NK-92 (cell line): ENCODE data around the gene CLDN20.
"Not testable (repeated sequence)": the region's sequence is repeated elsewhere in the genome, so short reads cannot be mapped to it uniquely, and the experiment has no call there.

Source experiments
- DNase-seq: peaks from one replicate; lab custom pipeline; 2025; ENCODE audit not compliant: unreplicated experiment; lab: John Stamatoyannopoulos, UW

Gene CLDN20, protein sequence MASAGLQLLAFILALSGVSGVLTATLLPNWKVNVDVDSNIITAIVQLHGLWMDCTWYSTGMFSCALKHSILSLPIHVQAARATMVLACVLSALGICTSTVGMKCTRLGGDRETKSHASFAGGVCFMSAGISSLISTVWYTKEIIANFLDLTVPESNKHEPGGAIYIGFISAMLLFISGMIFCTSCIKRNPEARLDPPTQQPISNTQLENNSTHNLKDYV

DNA sequence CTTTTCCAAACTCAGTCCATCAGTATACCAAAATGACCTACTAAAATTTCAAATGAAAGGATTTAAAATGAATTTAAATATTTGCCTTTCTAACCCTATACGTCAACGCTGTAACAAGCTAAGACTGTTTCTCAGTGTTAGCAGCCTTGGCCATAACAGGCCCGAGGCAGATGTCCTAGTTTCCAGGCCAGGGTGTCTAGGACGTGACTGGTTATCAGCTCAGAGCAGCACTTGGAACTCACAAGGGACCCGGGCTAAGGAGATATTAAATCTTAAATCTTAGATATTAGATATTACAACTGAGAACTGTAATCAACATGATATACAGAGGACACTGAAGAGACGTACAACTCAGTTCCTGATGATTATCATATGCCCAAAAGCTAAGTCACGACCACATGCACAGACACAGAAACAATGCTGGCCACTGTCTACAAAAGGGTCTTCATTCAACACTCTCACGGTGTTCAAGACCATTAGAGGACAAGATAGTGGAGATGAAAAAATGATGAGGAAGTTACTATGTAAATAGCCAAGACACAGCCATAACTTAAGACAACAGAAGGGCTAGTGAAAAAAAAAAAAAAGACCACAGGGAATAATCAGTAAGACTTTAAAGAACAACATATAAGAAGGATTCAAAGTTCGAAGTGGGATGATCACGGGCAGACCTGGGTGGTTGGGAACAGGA lies at the start of gene CLDN20:
TSS of gene CLDN20 (plus strand) at position 641 of the 691 bp plus-strand sequence. CDS start 11,707 bp downstream, outside the sequence.
- no peak for DNase-seq

DNA sequence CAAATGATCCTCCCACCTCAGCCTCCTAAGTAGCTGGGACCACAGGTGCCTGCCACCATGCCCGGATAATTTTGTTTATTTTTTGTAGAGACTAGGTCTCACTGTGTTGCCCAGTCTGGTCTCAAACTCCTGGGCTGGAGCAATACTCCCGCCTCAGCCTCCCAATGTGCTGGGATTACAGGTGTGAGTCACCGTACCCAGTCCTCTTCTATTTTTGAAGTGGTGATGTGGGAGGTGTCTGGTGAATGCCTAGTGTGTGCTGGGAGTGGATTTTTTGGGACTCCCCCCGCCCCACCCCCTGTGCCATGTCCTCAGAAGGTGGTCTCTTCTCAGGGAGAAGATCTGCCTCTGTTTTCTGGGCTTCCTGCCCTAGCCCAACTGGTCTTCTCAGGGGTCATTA lies 47.9 kb upstream of the CLDN20 start:
- DNase-seq: no peak

DNA sequence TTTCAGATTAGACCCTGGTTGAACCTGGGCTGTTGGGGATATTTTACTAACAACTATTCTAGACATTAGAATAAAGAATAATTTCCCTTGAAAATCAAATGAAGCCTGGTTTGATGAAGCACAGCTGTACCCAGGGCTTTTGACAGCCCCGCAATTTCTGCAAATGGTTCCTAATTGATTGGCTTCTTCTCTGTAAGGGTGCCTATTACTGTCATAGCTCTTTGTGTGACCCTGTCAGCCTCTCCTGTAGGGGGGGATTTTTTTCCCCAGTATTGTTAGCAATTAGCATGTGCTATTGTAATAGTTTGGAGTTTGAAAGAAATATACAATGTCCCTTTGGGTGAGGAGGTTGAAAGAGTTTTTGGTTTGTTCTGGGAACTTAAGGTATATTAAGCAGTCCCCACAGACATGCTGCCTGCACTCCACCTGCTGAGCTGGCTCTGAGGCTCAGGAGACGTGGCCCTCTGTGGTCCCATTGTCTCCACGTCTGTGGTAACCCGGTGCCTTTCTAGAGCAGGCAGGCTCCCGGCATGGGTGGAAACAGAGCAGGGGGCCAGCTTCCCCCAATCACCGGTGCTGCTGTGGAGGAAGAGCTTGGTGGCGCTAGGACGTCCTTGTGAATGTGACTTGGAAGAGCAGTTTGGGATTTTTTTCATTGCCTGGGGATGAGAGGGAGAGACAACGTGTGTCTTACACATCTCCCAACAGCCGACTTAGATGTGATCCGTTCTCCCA lies 47.3 kb upstream of the CLDN20 start:
- no peak for DNase-seq

DNA sequence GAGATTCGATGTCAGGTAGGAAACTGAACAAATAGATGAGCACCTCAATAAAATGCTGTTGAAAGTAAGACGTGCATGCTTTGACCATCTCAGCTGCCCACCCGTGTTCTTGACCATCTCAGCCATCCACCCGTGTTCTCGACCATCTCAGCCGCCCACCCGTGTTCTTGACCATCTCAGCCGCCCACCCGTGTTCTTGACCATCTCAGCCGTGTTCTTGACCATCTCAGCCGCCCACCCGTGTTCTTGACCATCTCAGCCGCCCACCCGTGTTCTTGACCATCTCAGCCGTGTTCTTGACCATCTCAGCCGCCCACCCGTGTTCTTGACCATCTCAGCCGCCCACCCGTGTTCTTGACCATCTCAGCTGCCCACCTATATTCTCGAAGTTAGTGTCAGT lies 45.1 kb upstream of the CLDN20 start:
- not testable (repeated sequence) for DNase-seq

DNA sequence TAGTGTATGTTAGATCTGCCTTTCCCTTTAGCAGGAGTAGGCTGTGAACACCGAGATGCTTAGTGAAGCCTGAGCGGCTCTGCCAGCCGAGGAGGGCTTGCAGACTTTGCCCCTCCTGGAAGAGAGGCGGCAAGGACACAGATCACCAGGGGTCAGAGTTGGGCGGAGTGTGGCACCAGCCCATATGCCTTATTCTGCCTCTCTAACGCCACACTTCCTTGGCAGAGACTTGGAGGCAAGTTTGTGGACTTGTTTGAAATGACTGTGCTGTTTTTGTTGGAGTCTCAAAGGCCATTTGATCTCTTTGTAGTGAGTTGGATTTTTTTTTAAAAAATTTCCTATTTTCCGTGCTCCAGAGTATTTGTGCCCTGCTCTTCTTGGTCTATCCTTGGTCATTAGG lies 44.5 kb upstream of the CLDN20 start:
- DNase-seq: no peak

DNA sequence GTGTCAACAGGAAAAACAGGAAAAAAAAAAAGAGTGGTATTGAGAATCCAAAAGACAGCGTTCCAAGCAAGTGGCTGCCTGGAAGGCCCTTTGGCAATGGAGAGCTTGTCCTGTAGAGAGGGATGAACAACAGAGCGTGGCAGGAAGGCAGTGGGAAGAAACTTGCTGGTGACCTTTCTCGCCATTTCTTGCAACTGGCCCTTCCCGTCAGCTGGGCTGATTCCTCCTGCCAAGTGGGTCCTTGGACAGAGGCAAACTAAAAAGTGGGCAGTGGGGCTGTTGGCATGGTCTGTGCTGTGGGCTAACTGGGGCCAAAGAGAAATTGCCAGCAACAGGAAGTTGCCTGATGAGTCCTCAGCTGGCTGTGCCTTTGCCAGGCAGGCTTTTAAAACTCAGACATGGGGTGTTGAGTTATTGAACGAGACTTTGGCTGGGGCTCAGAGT lies 43.9 kb upstream of the CLDN20 start:
- no peak for DNase-seq

DNA sequence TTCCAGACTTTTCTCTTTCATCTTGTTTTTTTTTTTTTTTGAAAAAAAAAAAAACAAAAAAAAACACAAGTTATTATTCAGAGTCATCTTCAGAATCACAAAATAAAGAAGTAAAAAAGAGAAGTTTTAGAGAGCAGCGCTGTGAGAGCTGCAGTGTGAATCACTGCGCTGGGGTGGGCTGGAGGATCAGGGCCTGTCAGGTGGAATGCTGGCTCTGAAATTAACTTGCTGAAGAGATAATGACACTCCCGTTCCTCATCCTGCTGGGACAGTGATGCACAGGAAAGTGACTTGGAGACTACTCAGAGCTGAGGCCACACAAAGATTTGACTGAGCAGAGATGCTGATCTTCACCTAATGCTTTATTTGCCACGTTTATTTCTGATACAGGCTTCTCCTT lies 42.7 kb upstream of the CLDN20 start:
- DNase-seq: no peak

DNA sequence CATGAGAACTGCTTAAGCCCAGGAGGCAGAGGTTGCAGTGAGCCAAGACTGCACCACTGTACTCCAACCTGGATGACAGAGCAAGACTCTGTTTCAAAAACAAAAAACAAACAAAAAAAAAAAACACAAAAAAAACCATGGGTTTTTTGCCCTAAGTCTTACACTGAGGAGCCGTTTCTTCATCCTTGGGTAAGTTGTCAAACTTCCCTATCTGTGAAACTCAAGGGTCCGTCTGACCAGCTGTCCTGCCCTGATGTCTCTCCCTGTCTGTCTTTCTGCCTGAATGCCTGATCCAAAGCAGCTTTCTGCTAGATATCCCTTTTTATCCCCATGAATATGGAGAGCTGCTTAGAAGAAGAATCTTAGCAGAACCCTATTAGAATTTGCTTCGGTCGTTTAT lies 41.3 kb upstream of the CLDN20 start:
- DNase-seq: no peak

DNA sequence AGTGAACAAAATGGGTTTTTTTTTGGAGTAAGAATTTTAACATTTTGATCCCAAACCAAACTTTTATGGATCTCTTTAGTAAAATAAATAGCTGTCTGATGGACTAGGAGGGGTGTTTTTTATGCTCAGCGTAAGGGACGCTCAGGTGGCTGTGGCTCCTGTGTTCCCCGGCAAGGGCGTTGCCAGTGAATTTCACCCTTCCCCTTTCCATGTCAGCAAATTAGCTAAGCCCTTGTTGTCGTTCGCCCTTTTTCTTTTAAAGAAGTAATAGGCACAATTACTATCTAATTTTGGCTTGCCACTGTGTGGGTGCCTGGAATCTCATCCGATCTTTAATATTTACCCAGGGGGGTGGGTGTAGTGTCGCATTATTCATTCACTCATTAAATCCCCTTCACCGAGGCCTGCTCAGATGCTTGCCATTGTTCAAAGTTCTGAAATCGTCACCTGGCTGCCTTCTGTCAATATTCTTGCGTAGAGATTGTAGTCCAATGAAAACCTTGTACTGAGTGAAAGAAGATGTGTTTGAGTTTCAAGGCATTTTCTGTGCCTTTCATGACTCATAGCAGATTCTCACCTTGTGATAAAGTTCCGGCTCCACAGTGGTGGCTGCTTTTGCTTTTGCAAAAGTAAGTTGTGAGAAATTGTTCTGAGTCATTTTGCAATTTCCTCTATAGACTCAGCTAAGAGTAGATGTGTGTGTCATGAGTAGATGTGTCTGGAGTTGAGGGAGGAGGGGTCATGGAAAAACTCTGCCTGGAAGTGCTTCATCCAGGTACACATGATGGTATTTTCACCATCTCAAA lies 40.0 kb upstream of the CLDN20 start:
- DNase-seq: no peak

DNA sequence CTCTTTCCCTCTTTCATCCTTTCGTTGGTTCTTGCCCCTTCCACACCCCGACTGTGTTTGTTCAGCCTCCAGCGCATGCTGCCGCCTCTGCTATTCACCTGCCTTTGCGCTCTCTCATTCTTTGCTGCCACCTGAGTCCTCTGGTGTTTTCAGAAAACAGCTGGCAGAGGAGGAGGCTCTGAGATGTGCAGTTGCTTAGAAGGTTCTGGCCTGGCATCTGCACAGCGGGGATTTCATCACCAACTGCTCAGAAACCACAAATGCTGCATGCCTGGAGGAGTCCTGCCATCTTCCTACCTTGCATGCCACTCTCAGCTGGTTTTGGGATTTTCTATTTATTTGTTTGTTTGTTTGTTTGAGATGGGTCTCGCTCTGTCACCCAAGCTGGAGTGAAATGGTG lies 39.2 kb upstream of the CLDN20 start:
- no peak for DNase-seq

DNA sequence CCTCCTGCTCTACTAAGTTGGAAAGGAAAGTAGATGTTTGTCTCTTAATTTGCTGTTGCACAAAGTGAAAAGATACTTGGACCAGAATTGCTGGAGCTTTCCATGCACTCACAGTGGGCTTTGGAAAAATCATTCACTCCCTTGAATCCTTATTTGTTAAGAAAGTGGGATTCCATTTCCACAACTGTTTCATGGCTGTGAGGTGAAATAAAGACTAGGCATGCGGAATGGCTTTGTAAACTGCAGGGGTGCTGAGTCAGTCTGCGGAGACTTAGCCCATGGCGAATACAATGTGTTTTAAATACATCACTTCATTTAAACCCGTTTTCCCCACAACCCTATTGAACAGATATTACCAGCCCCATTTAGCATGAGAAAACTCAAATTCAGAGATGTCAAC lies 36.8 kb upstream of the CLDN20 start:
- DNase-seq: no peak

DNA sequence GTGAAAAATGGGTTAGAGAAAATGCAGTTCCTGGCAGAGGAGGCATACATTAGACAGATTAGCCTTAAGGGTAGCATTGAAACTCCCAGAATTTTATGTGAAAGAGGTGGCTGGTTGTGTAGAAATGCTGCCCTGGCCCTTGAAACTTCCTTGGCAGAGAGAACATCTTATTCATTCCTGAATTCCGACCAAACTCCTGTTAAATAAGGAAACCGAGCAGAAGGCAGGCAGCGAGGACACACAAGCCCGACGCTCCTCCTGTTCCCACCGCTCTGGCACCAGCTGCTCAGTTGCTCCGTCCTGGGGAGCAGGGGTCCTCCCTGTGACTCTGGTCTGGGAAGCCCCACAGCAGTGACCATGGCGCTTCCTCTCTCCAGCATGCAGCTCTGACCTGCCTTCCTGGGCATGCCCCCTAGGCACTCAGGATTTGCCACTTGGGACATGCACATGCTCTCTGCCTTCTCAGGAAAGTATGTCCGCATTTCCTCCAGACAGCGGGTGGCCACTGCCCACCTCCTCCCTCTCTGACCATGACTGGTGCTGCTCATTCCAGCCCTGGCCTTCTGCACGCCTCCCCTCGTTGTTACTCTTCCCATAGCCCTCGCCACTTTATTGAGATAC lies 35.2 kb upstream of the CLDN20 start:
- no peak for DNase-seq

DNA sequence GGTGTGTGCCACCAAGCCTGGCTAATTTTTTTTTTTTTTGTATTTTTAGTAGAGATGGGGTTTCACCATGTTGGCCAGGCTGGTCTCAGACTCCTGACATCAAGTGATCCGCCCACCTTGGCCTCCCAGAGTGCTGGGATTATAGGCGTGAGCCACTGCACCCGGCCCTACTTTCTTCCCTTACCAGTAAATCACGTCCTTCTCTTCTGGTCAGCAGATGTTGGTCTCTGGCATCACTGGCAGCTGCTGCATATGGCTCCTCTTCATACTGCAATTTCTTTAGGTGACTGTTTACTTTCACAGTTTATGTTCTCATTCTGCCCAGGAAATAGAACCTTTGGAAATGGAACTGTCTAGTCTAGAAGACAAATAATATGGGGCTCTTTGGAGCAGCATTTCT lies 32.8 kb upstream of the CLDN20 start:
- DNase-seq: not testable (repeated sequence)

DNA sequence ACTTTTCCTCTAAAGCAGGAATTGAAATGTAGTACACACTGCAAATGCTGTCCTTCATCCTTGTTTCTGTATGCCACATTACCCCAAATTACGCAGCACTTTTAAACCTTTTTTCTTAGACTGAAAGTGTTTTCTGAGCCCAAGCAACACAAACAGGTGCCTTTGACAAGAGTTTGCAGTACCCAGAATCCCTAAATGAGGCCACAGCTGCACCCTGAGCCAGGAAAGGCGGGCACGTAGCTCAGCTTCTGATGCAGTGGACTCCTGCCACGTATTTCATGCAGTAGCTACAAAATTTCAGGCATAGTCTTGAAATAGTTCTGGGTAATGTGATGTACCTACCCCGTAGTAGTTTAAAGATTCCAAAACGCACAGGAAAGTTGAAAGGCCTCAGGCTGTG lies 31.0 kb upstream of the CLDN20 start:
- no peak for DNase-seq

DNA sequence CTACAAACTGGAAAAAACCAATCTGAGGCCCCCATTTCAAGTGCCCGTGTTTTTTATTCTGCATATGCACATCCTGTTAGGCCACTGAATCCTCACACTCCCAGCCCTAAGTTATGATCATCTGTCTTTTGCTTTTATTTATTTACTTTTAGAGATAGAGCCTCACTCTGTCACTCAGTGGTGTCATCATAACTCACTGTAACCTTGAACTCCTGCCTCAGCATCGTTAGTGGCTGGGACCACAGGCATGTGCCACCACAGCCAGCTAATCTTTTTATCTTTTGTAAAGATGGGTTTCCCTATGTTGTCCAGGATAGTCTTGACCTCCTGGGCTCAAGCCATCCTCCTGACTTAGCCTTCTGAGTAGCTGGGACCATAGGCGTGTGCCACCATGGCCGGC lies 29.6 kb upstream of the CLDN20 start:
- no peak for DNase-seq

DNA sequence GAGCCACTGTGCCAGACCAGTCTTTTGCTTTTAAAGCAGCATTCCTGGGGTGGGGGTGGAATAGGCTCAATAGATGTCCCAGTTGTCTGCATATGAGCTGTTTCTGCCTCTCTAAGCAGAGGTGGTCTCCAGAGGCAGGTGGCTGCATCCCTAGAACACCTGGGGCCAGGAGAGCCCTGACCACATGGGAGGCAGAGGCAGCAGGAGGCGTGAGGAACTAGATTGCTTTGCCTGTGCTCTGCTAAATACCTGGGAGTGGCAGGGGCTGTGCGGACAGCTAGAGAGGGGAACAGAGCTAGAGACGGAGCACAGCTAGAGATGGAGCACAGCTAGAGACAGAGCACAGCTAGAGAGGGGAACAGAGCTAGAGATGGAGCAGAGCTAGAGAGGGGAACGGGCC lies 29.1 kb upstream of the CLDN20 start:
- DNase-seq: no peak

DNA sequence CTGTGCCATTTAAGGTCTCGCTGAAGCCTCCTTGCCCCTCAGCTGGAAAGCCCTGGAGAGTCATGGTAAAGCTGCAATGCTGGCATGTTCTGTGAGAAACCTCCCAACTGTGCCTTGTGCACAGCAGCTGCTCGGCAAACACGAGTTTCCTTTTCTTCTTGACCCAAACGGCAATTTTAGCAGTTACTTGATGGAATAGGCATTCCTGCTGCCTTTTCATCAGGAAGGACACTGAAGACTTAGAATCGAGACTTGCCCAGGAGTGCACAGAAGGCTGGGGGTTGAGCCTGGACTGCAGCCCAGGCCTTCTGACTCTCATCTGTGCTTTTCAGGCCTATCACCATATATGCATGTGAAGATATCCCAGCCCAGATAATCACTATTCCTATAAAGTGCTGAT lies 28.7 kb upstream of the CLDN20 start:
- no peak for DNase-seq

DNA sequence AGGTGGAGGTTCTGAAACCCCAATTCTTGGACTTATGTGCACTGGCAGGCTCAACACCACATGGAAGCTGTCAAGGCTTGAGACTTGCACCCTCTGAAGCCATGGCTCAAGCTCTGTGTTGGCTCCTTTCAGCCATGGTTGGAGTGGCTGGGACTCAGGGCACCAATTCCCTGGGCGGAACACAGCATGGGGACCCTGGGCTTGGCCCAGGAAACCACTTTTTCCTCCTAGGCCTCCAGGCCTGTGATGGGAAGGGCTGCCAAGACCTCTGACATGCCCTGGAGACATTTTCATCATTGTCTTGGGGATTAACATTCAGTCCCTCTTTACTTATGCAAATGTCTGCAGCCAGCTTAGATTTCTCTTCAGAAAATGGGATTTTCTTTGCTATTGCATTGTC lies 26.2 kb upstream of the CLDN20 start:
- no peak for DNase-seq

DNA sequence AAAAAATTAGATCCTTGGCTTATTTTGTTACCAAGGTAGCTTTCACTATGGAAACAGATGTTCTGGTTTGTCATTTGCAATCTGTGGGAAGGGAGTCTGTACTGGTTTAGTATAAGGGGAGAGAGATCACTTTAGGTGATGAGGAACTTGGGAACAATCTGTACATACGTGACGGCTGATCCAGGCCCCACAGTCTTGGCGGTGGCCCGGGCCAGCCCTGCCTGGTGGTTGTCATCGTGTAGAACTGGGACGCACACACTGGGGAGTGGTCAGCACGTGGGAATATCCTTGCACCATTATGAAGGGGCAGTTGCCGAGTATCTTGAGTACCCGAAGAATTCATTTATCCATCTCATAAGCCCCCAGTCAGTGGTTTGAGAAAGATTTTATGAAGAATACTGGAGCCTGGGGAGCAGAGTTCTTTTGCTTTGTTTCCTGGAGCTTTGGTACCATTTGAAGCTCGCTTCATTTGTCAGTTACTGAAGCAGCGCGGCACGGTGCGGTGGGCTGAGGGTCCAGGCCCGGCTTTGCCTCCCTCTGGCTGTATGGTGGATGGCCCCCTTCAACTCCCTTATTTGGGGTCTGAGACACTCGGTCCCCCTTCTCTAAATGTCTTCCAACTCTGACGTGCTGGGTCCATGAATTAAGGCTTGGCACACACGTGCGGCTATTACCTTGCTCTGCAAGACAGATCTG lies 22.8 kb upstream of the CLDN20 start:
- no peak for DNase-seq

DNA sequence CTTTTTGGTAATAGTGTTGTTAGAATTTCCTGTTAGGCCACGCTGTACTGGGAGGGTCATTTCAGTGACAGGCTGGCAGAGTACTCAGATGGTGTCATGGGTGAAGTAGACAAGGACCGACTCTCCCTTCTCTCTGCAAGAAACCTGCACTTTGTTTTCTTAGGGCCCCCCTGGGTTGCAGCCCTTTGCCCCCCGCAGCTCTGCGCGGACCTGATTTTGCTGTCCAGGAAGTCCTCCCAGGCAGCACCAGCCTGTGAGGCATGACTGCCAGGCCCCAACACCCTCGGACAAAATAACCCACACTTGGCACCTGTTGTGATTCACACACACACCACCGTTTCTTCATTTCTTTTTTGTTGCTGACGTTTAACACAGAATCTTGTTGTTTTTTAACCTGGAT lies 21.8 kb upstream of the CLDN20 start:
- no peak for DNase-seq
